Stimulated activated CD8-positive, alpha-beta memory T cell treated with anti-CD3 and anti-CD28 coated beads, Interleukin-15, amount 100 ng/mL, for 4 hours (primary cell): ENCODE data around the gene FLAD1.

Experiments used
- DNase-seq, 2 donors: peaks; one replicate each; pipeline ENCODE4 v3.0.0-alpha.2; 2020; ENCODE audit warnings: low read depth in 2 of 2

FLAD1 gene

DNA sequence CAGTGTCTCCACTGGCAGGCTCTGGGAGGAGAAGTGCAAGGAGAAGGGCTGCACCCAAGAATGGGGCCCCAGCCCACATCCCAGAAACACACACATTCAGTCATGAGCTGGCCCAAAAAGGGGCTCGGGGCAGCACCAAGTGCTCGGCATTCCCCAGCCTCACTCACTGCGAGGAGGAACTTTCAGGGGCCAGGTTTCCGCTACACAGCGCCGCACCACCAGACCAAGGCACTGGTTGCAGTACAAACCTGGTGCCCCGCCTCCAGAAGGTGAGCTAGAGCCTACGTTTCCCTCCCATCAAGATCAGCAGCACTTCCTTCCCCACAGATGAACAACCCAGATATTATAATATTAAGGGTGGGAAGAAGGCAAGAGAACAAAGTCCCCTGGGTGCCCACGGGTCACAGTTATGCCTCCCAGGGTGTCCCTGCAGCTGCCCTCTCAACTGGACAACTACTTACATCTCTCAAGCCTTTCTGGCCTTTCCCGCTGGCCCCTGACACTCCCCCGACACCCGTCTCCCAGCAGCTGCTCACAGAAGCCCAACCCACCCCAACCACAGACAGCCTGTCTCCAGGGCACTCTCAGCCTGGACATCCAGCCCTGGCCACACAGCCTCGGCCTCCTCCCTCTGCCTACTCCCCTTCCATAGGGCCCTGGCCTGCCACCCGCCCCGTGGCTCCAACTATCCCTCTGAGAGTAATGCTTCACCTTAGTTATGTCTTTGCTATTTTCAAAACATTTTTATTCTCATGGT lies 31.1 kb upstream of the FLAD1 start:
- peak in 1 of 2 donors; percentile 34 for DNase-seq

DNA sequence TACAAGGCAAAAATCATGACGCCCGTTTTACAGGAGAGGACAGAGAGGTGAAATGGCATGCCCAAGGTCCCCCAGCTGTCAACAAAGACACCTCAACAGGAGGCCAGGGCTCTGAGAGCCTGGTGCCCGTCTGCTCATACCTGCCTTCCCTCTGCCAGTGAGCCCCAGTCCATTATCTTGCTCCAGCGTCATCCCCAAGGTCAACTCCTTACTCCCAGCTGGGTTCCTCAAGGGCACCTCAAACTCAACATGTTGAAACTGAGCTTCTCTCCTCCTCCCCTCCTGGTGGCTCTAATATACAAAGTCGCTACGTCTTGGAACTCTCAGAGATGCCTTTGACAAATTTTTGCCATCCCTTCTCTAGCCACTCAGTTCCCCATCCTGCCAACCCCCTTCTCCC lies 30.5 kb upstream of the FLAD1 start:
- DNase-seq, result no peak

DNA sequence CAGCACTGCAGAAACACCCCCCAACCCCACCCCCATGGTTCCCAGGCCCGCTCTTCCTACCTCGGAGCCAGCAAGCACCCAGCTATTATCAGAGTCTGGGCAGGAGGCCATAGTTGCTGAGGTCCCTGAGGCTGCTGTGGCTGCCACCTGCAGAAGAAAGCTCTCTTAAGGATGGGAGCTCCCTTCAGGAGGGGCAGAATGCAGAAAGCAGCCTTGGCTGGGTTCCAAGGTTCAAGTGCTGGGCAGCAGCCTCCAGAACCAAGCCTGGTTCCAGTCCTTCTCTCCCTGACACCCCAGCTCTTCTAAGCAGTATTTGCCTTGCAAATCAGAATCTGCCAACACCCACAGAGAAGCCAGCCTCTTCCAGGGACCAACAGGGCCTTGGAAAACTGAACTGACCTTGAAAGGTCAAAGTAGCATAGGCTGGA lies 29.5 kb upstream of the FLAD1 start:
- no peak for DNase-seq

DNA sequence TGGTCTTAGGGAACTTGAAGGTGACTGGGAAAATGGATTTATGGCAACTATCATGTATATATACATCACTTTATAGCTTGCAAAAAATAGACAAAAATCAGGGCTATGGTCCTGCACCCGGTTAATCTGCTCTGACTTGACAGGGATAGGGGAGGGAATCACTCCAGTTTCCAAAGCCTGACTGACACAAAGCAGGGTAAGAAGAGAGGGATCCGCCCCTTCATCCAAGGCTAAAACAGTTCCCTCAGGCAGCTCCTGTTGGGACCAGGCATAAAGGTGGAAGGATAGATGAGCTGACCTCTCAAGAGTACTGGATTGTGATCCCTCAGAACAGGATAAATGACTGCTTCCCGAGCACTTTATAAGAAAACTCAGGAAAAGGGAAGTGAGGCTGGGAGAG lies 28.6 kb upstream of the FLAD1 start:
- DNase-seq, result no peak

DNA sequence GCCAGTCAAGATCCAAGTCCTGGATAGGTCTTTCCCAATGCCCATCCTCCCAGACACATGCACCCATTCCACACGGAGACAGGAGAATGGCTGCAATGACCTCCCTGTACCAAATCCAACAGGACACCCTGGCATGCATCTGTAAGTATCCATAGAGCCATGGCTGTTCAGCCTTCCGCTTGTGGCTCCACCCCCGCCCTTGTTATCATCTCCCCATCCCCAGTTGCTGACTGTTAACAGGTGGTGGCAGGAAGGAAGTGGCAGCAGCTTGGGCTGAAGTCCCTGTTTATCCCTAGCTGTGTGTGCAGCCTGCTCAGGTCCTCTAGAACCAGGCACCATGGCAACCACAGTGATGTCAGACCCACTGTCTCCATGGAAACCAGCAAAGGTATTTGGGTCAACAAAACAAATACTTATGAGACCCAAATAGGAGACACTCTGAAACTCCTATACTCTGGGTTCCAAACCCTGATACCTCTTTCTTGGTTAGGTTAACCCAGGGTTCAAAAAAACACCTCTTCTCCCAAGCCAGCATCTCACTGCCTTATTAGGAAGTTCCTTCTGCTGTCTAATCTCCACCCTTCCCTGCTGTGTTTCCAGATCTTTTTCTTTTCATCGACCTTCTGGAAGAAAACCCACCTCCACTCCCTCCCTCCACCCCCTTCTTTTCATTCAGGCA lies 28.0 kb upstream of the FLAD1 start:
- peak; percentile 34 to 69 for DNase-seq

DNA sequence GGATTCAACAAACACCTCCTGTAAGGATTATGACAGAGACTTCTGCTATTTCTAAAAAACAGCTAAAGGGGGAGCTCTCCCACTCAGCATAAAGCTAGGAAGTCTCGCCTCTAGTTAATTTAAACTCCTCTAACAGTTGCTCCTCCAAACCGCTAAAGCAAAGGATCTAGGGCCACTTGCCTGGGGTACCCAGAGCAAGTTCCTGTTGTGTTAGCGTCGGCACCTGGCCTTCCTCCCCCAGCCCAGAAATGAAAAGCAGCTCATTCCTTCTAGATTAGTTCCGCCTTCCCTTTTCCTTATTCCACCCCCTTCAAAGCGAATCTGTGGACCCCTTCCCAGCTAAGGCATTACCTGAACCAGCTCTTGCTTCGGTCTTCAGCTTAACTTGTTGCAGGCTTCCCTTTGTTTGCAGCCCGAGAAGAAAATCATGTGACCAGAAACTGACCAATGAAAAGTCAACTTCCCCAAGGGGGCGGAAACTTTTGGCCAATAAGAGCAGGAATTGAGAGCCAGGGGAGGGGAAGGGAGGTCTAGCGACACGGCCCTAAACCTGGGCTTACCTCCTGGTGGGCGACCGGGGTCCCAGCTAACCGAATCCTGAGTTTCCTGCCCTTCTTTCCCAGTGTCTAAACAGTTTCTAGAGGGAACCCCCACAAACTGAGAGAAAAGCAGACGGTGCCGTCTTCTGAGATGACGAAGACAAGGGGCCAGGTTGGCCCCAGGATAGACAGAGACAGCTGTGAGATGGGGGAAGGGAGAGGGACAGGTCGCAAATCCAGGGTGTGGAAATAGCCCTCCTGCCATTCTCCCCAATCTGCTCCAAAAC lies 27.2 kb upstream of the FLAD1 start, which contains the start of gene PBXIP1:
PBXIP1 (minus strand) TSS at position 382 of the 826 bp plus-strand sequence. CDS start 2,378 bp downstream, outside the sequence.
- peak; percentile 35 to 70 for DNase-seq

DNA sequence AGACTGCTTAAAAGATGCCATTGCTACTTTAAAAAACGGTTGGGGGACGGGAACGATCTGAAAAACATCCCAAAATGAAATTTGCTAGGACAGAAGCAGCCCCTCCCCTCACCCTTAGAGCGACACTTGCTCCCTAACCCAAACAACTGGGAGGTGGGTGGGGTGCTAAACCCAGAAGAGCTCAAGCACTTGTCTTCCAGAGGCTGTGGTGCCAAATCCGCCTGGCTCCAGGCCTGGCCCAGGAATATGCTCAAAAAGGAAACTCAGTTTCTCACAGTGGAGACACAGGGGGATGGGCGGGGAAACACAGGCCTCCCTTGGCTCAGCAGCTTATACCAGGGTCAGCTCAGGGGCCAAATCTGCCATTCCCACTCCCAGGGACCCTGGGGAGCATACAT lies 26.6 kb upstream of the FLAD1 start:
- DNase-seq, result no peak

DNA sequence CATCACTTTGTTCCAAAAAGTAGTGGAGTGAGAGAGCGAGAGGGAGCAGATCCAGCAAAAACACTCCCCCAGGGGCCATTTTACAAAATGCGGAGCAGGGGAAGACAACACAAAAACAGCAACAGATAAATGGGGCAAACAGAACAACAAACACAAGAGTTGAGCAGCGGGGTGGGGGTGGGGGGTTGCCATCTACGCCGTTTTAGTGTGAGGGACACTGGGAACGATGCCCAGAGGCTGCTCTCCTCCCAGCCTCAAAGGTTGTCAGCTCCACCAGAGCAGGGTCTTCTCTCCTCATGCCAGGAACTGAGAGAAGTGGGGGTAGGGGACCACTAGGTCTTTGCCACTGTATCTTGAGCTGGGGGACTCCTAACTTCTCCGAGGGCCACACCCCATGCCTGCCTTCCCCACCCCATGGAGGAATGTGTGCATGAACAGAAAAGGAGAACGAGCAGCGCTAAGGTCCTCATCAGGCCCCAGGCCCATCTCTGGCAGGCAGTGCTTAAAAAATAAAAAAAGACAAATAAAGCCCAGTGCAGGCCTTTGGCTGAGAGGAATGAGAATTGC lies 26.0 kb upstream of the FLAD1 start:
- no peak for DNase-seq

DNA sequence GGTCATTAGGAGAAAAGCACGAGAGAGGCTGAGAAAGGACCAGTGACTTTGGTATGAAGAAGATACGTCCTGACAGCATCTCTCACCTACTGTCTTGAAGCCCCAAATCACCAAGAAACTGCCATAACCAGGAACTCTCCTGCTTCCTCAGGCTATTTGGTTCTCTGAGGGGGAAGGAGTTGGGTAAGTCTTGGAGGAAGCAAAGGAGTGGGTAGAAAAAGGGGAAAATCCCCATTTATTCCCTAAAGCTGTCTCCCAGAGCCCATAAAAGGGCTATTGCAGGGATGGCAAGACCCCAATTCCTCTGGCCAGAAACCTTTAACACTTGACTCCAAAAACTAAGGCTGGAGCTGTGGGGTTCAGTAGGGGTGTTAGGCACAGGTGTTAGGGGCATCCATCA lies 25.1 kb upstream of the FLAD1 start:
- no peak for DNase-seq

DNA sequence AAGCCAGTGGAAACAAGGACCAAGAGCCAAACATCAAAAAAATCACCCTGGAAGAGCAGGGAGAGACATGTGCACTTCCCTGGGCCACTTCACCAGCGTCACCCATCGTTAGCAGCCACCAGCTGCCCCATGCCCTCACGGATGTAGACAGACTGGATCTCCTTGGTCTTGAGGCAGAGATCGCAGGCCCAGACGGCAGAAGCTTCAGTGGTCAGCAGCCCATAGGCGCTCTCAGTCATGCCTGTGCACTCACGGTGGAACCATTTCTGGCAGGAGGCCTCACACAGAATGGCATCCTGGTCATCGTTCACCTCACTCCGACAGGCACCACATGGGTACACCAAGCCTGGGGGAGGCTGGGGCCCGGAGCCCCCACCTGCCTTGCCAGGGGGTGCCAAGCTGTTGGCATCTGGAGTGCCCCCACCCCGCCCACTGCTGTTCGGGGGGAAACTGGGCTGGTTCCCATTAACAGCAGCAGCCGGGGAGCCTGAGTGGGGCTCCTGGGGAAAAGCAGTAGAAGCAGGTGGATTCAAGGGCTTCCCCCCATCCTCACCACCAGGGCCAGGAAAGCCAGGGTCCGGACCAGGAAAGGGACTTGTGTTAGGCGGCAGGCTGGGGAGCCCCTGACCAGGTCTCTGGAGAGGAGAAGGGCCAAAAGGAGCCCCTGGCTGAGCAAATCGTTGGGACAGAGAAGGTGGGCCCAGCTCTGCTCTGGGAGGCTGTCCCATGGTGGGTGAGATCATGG lies 24.3 kb upstream of the FLAD1 start:
- no peak for DNase-seq

DNA sequence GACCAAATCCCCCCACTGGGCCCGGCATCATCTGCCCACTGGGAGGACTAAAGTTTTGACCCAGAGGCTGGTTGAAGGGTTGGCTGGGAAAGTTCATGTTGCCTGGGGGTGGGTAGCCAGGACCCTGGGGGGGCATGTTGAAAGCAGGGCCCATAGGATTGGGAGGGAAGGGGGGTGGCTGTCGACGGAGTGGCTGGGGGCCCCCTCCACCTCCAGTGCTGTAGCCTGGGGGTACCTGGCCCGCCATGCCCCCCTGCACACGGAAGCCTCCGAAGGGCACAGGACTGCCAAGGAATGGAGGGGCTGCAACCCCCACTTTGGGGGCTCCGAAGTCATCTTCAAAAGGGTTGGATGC lies 23.7 kb upstream of the FLAD1 start:
- no peak for DNase-seq

DNA sequence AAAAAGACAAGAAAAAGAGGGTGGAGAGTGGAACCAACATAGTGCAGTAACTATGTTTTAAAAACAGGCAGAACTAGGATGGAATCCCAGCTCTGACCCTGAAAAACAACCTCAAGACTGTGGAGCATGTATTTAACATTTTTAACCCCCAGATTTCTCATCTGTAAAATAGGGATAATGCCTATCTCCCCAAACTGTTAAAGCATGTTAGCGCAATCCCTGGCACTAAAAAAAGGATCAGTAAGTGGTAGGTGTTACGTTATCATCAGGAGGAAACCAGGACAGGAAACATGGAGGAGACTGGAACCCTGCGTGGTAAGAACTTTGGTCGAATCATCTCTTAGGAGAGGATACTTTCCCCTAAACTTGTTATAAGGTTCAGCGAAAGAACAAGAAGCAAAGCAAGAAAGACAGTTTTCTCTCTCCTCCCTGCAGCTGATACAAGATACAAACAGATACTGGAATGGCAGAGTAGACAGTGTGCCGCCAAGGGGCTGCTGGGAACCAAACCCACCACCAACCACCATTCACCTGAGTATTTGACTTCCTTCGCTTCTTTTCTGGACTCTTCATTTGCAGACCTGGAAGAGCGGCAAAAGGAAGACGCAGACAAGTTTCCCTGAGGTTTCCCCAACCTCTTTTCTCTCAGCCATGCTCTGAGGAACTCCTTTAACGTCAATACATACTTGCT lies 22.6 kb upstream of the FLAD1 start:
- DNase-seq, result no peak

DNA sequence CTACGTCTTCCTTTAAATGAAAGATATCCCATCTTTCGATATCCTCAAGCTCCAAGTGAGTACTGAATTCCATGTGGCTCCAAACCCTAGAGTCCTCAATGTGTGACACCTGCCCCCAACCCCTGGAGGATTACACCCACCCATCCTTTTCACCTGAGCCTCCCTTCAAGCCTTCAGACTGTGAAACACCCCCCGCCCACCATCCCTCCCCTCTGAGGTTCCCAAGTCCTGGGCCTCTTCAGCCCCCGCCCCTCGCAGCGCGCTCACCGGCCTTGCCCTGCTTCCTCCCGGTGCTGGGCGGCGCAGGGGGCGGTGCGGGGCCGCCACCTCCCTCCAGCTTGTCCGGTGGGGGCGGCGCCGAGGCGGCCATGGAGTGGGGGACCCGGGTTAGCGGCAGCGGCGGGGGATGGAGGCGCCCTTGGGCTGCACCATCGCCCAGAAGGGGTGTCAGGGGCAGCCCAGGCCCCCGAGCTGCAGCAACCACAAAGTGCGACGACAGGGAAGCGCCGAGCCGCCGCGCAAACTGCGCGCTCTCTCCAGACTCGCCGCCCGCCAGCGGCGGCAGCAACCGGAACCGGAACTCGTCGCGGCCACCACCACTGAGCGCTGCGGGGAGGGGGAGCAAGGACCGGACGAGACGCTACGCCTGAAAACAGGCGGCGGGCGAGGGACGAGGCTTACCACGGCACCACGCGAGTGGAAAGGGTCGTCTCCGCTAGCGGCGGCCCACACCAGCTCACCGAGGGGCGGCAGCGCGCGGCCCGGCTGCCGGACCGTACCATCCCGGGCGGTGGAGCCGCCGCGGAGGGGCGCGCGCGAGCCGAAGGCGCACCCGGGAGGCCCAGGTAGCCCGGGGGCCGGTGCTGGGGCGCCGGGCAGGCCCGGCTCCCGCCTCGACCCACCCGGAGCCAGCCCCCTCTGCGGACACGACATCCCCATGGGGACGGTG lies 21.7 kb upstream of the FLAD1 start, which contains the start of gene PYGO2:
PYGO2 (minus strand) TSS at position 576 of the 949 bp plus-strand sequence; CDS start at position 370, 206 bp downstream.
- DNase-seq, result peak; percentile 63 to 66

DNA sequence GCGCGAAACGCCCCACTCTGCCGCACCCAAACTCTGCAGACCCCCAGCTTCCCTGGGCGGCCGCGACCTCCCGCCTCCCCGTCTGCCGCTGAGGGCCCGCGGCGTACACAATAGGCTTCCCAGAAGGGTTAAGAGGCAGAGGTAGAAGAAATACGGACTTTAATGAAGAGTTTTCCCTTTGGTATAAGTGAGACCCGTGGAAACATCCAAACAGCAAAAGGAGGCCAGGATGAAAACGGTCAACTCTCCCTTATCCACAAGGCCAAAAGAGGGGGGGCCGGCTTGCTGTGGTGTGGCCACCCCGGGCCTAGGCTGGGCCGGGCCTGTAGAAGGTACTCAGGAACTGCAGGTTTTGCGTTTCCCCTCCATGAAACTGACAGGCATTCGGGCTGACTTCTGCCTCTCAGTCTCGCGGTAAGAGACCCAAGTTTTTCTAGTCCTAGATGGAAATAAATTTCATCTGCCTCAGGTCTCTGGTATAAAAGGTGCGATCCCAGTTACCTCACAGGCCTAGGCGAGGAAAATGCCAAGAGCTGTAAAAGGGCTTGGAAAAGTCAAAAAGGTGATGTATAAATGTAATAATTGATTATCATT lies 20.9 kb upstream of the FLAD1 start:
- DNase-seq, result no peak

DNA sequence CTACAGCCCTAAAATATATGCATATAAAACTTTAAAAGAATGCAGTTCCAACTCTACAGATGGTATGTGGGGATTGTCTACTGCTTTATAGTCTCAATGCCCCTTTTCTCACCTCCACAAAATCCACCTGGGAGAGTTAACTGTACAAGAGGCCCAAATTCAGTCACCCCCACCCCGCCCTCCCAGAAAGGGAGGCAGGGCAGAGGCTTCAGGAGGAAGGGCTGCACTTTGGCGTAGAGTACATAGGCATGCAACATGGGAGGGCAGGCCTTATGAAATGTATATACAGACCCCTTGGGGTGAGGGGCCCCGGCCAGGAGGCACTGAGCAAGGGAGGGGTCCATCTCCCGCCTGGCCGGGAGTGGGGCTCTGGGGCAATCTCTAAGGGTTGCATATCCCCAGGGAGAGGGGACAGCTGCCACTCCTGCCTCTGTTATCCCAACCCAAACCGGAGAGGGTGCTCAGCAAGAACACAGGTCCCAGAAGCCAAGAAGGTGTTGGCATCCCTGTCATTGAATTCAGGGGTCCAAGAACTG lies 20.3 kb upstream of the FLAD1 start:
- DNase-seq, result no peak

DNA sequence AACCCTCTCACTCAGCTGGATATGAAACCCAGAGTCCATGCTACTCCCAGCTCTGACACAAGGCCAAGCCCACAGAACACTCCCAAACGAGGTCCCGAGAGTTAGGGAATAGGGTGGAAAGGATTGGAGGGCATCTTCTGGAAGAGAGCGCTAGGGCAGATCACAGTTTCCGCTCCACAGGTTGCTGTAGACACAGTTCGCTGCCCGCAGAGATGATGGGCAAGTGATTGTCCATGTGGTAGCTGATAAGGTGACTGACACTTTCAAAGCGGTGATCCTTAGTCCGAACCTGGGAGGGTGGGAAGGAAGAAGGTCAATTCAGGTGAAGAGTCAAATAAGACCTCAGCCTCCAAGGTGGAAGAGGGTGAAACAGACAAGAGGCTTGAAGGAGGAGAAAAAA lies 19.5 kb upstream of the FLAD1 start:
- DNase-seq, result no peak

DNA sequence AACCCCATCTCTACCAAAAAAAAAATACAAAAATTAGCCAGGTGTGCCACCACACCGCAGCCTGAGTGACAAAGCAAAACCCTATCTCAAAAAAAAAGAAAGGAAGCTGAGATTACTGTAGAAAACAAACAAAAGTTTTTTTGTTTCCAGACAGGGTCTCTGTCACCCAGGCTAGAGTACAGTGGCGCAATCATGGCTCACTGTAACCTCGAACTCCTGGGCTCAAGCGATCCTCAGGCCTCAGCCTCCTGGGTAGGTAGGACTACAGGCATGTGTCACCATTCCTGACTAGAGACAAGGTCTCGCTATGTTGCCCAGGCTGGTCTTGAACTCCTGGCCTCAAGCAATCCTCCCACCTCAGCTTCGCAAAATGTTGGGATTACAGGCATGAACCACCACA lies 18.8 kb upstream of the FLAD1 start:
- no peak for DNase-seq

DNA sequence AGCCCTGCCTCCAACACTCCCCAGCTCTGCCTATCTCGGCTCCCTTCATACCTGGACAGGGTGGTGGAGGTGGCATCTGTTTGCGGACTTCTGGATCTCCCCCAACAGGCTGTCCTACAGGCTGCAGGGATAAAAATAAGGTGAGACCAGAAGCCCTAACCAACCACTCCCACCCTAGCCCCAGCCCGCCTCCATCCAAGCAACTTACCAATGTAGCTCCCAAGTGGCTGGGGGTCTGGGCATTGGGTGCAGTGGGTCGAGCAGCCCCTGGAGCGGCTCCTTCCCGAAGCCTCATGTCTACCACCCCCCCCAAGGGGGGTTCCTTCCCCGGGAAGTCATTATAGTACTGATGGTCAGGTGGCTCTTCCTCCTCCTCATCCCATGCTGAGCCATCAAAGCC lies 17.0 kb upstream of the FLAD1 start:
- no peak for DNase-seq
